NCI-H187 treated with DMSO at 0.1 percent for 48 hours (cell line): ENCODE data around the gene KCNC1.

Source experiments
- DNase-seq: peaks from one replicate; lab custom pipeline; 2025; lab: John Stamatoyannopoulos, UW

KCNC1 gene

GRCh38 chr11:17755891-17756290, 21.3 kb downstream of the KCNC1 start:
- no peak for DNase-seq

- no peak for DNase-seq
Measured at GRCh38 chr11:17760102-17761029, 25.8 kb downstream of the KCNC1 start.

GRCh38 chr11:17762309-17762974, 27.9 kb downstream of the KCNC1 start:
- DNase-seq, result no peak

GRCh38 chr11:17763244-17763643, 28.7 kb downstream of the KCNC1 start:
- DNase-seq, result no peak

- no peak for DNase-seq
Measured at GRCh38 chr11:17763703-17764102, 29.1 kb downstream of the KCNC1 start.

GRCh38 chr11:17764446-17765218, 30.1 kb downstream of the KCNC1 start:
- DNase-seq, result no peak

- no peak for DNase-seq
Measured at GRCh38 chr11:17765356-17766072, 30.9 kb downstream of the KCNC1 start.

- DNase-seq, result no peak
Measured at GRCh38 chr11:17766073-17766359, 31.4 kb downstream of the KCNC1 start.

GRCh38 chr11:17766590-17766989, 32.0 kb downstream of the KCNC1 start:
- DNase-seq, result no peak

GRCh38 chr11:17767301-17767885, 32.8 kb downstream of the KCNC1 start:
- DNase-seq, result no peak

- DNase-seq, result no peak
Measured at GRCh38 chr11:17767914-17768313, 33.3 kb downstream of the KCNC1 start.

GRCh38 chr11:17768547-17768946, 34.0 kb downstream of the KCNC1 start:
- DNase-seq, result no peak

GRCh38 chr11:17769218-17769617, 34.6 kb downstream of the KCNC1 start:
- no peak for DNase-seq

- DNase-seq, result no peak
Measured at GRCh38 chr11:17770048-17770652, 35.6 kb downstream of the KCNC1 start.

GRCh38 chr11:17770917-17771316, 36.3 kb downstream of the KCNC1 start:
- no peak for DNase-seq

- DNase-seq, result no peak
Measured at GRCh38 chr11:17771415-17771814, 36.8 kb downstream of the KCNC1 start.

GRCh38 chr11:17771841-17772401, 37.3 kb downstream of the KCNC1 start:
- DNase-seq, result no peak

GRCh38 chr11:17772704-17773600, 38.4 kb downstream of the KCNC1 start:
- no peak for DNase-seq

GRCh38 chr11:17773674-17774073, 39.1 kb downstream of the KCNC1 start:
- no peak for DNase-seq
